ENCODE results near the gene PLA2G4E. TPM values are rescaled to one million over a fixed set of nuclear protein-coding genes. Genes with fewer than 3 reads are reported as not detected.

PLA2G4E gene
- polyA plus RNA-seq, 3 donors: not detected

DNA sequence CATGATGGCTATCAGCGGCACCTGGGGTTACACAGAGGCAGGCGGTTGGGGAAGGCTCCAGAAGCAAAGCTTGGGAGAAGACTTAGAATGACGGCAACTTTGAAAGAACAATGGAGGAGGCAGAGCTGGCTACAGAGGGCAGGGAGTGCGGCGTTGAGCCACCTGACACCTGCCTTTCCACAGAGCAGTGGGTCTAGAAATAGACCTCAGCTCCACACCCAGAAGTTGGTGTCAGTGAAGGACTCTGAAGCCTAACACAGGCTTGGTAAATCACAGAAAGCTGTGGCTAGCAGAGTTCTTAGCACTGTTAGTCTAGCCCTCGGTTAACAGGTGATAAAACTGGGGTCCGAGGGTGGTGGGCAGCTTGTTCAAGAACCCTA, 25.4 kb downstream of the PLA2G4E start:
- no peak for DNase-seq (ENCODE audit: low read depth in 3 of 3, low spot score in 2 of 3)

DNA sequence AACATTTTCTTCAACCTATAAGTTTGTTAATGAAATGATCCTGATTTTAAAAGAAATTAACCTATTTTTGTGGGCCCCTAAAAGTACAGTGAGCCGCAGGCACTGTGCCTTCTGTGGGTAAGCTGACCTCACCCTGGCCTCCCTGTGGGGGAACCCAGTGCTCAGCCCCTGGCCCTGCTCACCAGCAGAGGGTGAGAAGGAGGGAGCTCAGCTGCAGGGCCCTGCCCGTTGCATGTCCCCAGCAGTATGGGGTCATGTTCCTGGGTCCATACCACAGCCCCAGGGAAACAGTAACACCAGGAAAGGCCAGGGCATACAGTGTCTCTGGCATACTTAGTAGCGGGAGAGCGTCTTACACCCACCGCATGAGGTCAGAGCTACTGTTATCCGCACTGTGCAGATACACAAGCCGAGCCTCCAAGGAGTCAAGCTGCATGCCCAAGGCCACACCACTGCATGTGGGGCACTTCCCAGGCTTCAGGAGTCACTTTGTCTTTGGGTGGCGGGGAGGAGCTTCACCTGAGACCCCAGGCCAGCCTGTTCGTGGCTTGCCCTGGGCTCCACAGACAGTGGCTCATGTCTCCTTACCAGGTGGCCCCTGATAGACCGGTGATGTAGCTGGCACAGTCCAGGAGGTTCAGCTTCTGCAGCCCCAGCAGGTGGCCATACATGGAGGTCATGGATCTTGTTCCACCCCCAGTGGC, 25.9 kb downstream of the PLA2G4E start:
- DNase-seq (ENCODE audit: low read depth in 3 of 3, low spot score in 2 of 3): no peak

DNA sequence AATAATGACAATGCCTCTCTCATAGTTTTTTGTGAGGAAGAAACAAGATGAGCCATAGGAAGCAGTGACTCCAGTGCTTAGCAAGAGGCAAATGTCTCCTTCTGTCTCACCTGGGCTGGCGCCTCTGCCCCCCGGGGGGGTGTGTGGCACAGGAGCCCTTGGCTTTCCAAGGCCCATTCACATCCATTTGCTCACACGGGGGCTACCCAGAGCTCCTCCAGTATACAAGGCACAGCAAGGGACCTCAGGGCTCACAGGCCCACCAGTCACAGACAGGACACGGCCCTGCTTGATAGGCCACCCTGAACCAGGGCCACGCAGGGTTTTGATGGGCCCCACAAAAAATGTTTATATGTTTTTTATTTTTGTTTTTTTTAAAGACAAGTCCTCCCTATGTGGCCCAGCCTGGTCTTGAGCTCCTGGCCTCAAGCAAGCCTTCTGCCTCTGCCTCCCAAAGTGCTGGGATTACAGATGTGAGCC, 26.6 kb downstream of the PLA2G4E start:
- no peak for DNase-seq (ENCODE audit: low read depth in 3 of 3, low spot score in 2 of 3)

DNA sequence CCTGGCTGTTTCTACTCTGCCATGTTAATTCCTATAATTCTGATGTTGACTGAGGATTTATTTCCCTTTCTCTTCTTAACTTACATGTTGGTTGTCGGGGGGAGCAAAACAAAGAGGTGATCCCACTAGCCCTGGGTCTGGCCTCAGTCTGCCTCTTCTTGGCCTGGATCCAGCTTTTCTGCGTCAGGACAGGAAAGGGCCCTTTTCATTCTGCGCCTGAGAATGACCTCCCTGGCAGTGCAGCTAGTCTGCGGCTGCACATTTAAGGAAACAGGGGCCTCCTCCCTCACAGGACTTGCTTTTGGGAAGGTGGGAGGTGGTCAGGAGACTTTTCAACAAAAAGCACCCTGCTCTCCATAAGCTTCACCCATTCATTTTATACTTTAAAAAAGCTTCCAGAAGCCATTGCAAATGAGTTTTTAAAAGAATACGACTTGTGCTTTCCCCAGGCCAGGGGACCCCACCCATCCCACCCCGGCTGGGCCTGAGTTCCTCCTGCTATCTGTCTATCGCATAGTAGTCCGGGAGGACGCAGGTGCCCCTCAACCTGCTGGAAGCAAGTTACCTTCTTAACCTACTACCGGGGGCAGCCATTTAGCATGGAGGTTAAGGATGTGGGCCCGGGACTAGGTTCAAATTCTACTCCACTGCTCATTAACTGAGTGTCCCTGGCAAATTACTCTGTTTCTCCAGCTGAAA, 27.2 kb downstream of the PLA2G4E start:
- no peak for DNase-seq (ENCODE audit: low read depth in 3 of 3, low spot score in 2 of 3)

DNA sequence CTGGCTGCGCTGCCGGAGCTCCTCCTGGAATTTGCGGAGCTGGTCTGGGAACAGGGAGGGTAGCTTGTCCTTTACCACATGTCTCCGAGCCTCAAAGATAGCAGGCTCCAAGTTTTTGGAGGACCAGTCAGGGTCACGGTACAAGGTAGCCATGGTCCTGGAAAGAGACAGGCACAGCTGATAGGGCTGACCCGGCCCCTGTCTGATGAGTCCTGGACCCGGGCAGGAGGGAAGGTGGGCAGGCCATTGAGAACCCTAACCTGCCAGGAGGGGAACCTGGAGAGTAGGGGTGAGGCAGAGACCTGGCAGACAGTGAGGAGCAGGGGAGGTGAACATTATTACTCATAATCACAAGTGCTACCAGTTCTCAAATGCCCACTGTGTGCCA, 28.0 kb downstream of the PLA2G4E start:
- DNase-seq (ENCODE audit: low read depth in 3 of 3, low spot score in 2 of 3): no peak

DNA sequence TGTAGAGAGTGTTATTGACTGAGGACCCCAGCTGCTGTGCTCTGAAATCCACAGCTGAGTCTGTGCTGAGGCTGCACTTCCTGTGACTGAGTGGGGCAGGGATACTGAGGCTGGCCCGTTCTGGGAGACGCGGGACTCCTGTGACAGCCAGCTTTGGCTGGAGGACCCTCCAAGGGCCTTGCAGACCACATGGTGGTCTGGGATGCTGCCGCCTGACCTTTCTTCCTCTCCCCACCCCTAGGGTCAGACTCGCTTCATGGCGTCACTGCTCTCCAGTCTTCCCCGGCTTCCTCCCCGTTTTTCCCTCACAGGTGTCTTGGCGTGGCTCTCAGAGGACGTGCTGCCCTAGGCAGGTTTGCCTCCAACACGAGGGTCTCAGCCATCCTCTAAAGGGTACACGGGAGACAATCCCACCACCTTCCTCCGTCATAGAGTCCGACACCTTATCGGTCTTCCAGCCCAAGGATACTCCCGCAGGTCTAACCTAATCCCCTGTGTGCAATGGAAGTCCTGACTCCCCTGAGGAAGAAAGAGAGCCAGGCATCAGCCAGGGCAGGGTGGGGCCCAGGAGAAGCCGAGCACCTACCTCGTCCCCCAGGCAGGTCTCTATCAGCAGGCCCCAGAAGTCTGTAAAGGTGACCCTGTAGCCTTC, 28.6 kb downstream of the PLA2G4E start:
- DNase-seq (ENCODE audit: low read depth in 3 of 3, low spot score in 2 of 3): no peak

DNA sequence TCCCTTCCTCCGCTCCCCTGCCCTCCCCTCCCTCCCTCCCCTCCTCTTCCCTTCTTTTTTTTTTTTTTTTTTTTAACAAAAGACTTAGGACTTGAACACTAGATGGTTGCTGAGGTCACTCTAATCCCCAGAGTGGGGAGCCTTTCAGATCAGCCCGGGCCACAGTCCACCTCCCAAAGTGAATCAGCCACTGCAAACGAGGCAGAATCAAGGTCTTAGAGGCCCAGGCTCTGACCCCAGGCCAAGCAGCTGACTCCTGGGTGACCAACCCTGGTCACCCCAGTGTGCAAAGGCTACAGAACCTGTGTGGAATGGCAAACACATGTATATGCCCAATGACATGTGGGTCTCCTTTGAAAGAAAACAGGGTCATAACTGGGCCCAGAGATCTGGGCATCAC, 30.2 kb downstream of the PLA2G4E start:
- DNase-seq (ENCODE audit: low read depth in 3 of 3, low spot score in 2 of 3): no peak

DNA sequence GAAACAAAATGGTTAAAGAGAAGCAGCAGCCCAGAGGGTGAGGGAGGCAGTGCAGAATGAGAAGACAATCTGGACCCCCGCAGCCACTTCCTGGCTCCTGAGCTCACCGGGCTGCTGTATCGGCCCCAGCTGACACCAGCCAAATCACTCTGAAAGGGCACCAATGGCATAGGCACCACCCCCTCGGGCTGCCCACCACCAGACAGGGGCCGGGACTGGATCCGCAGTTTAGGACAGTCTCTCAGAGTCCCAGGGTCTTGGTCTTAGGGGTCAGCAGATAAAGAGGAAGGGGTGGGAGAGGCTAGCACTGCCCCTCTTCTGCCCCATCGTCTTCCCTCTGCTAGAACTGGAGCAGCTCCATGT, 30.6 kb downstream of the PLA2G4E start:
- DNase-seq (ENCODE audit: low read depth in 3 of 3, low spot score in 2 of 3): no peak

DNA sequence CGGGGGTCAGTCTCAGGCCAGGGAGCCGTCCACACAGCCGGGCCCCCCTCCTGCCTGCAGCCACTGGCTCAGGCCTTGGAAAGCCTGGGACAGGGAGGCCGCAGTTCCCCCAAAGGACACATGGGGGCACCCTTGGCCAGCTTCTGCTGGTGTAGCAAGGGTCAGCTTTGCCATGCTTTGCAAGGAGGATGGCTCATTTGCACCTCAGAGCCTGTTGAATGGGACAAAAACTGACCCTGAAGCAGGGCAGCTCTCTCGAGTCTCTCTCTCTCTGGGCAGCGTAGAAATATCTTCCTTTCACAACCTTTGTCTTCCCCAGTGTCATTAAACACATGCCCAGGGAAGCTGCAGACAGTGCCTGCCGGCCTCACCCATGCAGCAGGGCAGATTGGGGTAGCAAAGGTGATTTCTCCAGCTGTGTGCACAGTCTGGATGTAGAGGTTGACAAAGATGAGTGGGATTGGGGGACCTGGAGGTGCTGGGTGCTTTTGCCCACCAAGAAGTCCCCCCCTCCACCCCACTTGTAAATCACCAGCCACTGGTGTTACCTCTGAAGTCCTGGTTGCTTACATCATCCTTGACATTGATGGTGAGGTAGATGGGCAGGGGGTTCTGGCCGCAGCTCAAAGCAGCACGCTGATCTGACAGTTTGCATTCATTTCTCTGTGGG, 31.1 kb downstream of the PLA2G4E start:
- DNase-seq (ENCODE audit: low read depth in 3 of 3, low spot score in 2 of 3): peak in 2 of 3 donors; percentile 55 to 57

DNA sequence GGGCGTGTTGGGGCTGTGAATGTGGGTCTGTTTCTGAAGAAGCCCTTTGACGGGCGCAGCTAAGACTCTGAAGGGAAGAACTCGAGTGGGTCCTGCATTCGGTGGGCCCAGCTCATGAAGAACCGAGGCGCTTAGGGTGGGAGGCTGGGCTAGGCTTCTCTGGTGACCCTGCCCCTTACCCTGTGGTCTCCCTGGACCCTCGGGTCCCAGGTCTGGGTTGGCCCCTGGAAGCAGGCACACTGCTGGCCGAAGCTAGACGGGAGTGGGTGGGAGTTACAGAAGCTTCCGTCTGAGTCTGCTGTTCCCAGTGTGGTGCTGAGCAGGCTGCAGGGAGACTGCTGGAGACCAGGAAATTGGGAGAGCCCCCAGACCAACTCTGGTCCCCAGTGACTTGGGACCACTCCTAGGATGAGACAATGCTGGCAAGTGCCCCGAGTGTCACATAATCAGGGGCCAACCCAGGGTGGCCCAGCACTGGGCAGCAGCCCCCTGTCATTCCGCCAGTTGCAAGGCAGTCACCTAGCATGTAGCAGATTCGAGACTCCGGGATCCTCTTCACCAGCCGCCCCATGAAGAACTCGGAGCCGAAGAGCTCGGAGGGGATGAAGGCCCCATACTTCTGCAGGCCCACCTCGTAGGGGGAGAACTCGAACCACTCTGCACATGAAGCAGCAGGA, 31.8 kb downstream of the PLA2G4E start:
- DNase-seq (ENCODE audit: low read depth in 3 of 3, low spot score in 2 of 3): no peak

DNA sequence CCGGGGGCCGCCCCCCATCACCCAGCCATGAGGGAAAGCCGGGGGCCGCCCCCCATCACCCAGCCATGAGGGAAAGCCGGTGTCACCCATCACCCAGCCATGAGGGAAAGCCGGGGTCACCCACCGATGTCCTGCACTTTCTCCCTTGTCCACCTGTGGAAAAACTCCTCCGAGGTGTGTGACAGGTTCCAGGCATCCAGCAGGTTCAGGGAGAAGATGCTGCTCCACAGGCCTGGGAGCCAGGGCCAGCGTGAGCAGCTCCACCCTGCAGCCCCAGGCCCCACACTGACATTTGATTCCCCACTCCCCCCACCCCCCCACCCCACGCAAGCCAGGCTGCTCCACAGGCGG, 32.9 kb downstream of the PLA2G4E start:
- no peak for DNase-seq (ENCODE audit: low read depth in 3 of 3, low spot score in 2 of 3)

DNA sequence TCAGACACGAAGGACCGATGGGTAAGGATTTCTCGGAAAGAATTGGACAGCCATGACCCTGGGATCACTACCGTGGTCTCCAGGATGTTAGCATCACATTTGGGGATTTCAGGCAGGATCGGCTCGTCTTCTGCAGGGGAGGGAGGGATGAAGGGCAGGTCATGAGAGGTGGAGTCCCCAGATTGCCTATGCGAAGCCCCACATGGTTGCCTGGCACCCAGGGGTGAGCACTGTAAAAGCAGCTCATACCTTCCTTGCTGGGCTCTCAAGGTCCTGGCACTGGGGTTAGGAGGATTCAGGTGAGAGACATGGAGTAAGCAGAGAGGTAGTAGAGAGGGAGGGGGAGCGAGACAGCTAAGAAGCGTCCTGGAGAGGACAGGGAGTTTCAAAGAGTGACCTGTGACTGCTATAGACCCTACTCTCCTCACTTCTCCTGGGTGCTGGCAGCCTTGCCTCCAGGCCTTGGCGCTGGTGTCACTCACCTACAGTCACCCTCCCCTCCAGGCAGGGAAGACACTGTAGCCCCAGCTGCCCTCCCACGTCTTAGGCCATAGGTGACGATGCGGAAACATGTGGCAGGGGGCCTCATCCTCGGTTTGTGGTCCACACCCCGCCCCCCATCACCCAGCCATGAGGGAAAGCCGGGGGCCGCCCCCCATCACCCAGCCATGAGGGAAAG, 33.5 kb downstream of the PLA2G4E start:
- no peak for DNase-seq (ENCODE audit: low read depth in 3 of 3, low spot score in 2 of 3)

DNA sequence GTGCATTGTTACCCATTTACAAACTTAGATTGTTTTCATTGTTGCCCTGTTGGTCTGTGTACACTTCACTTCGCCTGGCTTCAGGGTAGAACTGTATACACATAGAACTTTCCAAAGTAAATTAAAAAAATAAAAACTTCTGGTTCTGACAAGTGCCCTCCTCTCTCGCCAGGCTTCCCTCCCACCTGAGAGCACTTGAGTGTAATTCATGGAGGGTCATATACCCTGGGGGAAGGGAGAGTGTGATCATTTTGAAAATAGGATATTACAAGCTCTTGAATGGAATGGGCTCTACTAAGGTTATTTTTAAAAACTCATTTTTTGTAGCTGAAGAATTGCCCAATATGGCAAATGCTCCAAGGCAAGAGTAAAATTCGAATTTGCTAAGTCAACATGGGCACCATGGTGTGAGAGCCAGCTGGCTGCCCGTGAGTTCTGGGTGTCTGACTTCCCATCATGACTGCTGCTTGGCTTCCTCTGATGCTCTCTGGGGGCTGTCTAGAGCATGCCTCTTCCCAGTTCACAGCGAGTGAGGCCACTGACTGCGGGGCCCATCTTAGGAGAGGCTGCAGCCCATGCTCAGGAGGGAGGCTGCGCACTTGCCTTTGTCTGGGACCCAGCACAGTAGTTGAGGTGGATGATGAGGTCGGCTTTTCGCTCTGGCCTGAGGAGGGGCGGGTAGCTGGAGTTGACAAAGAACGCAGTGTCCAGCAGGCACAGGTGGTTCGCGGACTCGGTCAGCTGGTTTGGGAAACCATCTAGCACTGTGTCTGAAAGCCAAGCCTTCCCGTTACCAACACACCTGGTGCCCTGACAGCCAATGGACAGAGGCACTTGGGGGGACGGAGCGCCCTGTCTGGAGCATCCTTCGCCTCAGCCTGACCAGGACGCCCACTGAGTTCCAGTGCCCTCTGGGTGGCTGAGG, 35.3 kb downstream of the PLA2G4E start:
- no peak for DNase-seq (ENCODE audit: low read depth in 3 of 3, low spot score in 2 of 3)

DNA sequence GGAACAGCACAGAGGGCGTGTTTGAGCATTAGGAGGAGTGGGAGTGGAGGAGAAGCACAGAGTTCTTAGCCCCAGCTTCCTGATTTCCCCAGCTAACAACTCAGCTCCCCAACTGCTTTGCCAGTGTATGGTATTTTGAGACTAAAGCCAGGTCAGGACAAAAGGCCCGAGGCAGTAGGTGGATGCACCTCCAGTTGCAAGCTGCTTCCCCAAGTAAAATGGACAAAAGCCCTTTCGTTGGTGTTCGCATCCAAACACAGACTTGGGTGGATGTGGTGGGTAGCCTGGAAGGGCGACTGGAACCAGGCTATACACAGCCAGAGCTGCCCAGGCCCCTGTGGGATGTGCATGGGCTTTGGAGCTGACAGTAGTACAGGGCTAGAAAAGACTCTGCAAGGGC, 36.2 kb downstream of the PLA2G4E start:
- no peak for DNase-seq (ENCODE audit: low read depth in 3 of 3, low spot score in 2 of 3)

DNA sequence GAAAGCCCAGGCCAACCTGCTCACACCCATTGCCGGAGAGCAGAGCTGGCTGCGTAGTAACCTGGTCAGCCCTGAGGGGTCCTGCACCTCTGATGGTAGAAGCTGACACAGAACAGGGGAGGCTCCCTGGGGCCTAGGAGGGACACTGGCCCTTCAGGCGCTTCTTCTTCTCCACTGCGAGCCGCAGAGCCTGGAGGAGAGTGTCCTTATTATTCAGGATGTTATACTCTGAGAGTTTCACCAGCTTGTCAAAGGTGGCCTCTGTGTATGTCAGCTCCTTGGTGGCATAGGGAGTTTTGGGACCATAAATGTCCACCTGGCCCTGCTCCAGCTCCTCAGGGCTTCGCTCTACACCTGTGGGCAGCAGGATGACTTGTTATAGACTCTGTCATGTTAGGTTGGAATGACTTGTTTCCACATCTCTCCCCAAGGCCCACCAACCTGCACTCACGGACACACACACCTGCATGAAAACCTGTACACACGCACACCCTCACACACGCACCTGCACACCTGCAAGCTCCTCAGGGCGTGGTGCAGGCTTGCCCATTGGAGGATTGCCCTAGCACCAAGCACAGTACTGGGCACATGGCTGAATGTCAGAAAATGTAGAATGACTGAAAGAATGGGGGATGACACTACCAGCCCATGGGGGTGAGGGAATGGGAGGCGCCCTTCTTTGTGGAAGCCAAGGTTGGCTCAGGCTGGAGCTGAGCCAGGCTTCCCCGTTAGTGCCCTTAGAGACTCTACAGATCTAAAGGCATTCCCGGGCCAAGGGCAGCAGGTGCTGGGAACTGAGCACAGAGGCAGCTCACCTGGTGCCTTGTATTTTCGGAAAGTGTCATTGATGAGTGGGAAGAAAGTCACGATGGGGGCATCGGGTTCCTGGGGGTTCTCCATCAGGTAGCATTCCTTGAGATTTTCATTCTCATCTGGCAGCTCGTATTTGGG, 36.9 kb downstream of the PLA2G4E start:
- no peak for DNase-seq (ENCODE audit: low read depth in 3 of 3, low spot score in 2 of 3)

DNA sequence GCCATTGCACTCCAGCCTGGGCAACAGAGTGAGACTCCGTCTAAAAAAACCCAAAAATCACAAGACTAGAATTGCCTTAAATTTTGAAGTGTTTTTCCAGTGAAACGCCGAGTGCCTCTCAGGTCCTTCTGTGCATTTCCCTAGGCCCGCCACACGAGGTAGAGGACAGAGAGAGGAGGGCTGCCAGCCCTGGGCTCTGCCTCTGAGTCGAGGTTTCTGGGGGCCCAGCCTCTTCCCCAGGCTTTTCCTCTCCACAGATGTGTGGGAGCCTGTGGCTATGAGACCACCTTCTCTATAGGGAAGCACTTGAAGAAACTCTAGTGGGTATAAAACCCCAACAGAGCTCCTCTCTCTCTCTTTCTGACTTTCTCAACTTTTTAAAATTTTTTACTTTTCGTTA, 37.6 kb downstream of the PLA2G4E start:
- DNase-seq (ENCODE audit: low read depth in 3 of 3, low spot score in 2 of 3): no peak

DNA sequence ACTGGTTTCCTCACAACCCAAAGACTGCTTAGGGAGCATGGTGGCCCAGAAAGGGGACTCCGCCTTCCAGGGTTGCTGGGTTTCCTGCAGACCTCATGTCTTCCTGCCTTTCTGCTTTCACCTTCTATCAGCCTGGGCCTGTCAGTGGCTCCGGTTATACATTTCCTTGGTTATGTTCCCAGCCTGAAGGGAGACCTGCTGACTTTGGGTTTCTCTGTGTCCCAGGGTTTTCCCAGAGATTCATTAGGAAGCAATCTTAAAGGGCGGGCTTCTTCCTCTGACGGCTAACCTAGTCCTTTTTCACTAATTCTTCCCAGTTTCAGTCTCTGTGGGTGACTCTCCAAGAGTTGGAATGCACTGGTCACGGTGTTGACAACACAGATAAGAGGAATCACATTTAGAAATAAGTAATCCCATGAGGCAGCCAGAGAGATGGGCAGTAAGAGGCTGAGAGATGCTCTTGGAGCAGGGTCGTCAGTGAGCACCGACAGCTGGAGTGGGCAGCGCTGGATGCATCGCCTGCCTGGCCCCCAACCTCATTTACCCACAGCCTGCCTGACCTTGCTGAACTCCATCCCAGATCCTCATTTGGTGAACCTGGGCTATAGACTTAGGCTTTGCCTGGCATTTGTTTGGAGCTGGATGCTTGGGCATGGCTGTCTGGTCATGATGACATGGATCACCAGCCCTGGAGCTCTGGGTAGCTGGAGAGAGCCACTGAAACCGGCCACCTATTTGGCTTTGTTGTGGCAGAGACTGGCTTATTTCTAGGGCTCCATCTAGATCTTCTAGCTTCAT, 38.5 kb downstream of the PLA2G4E start:
- no peak for DNase-seq (ENCODE audit: low read depth in 3 of 3, low spot score in 2 of 3)

Measured in right renal cortex interstitium (tissue), 3 donors.